A204.1 (cell line): ENCODE data around the gene LMAN1.

ENCODE experiments used
- FAIRE-seq: peaks from 2 replicates; lab custom pipeline; 2012; peaks lifted over from hg19 to GRCh38; lab: Jason Lieb, UNC

LMAN1 gene

GRCh38 chr18:59360381-59360780 is 1.3 kb upstream of the LMAN1 start:
- FAIRE-seq, result no peak

GRCh38 chr18:59359576-59359952 is 499 bp upstream of the LMAN1 start:
- no peak for FAIRE-seq

GRCh38 chr18:59358414-59358711 is 702 bp downstream of the LMAN1 start:
- no peak for FAIRE-seq

GRCh38 chr18:59357928-59358327 is 1.1 kb downstream of the LMAN1 start:
- no peak for FAIRE-seq

GRCh38 chr18:59354731-59355130 is 4.3 kb downstream of the LMAN1 start:
- no peak for FAIRE-seq

- no peak for FAIRE-seq
These were observed 5.9 kb downstream of the LMAN1 start for GRCh38 chr18:59353079-59353680.

GRCh38 chr18:59352250-59352855 is 6.7 kb downstream of the LMAN1 start:
- FAIRE-seq, result no peak

GRCh38 chr18:59345556-59345955 is 13.5 kb downstream of the LMAN1 start:
- FAIRE-seq, result no peak

GRCh38 chr18:59344996-59345395 is 14.1 kb downstream of the LMAN1 start:
- FAIRE-seq, result no peak

- FAIRE-seq, result no peak
These were observed 15.1 kb downstream of the LMAN1 start for GRCh38 chr18:59343926-59344325.

GRCh38 chr18:59340817-59341216 is 18.2 kb downstream of the LMAN1 start:
- FAIRE-seq, result no peak

- FAIRE-seq, result no peak
These were observed 18.8 kb downstream of the LMAN1 start for GRCh38 chr18:59340312-59340711.

- no peak for FAIRE-seq
These were observed 26.1 kb downstream of the LMAN1 start for GRCh38 chr18:59332986-59333385.

GRCh38 chr18:59328683-59329082 is 30.4 kb downstream of the LMAN1 start:
- no peak for FAIRE-seq

- FAIRE-seq, result no peak
These were observed 33.1 kb downstream of the LMAN1 start for GRCh38 chr18:59325965-59326364.

GRCh38 chr18:59324623-59324971 is 34.5 kb downstream of the LMAN1 start:
- FAIRE-seq, result no peak

GRCh38 chr18:59323931-59324622 is 35.0 kb downstream of the LMAN1 start:
- FAIRE-seq, result no peak

GRCh38 chr18:59318460-59319050 is 40.5 kb downstream of the LMAN1 start, which contains the start of gene CPLX4:
CPLX4 (minus strand) TSS chr18:59318649; CDS start chr18:59318462, 187 bp downstream.
- FAIRE-seq, result no peak

- no peak for FAIRE-seq
These were observed 47.4 kb downstream of the LMAN1 start for GRCh38 chr18:59311631-59312030.

- no peak for FAIRE-seq
These were observed 50.2 kb downstream of the LMAN1 start for GRCh38 chr18:59308938-59309260.

GRCh38 chr18:59308248-59308937 is 50.7 kb downstream of the LMAN1 start:
- FAIRE-seq, result no peak

- FAIRE-seq, result no peak
These were observed 52.4 kb downstream of the LMAN1 start for GRCh38 chr18:59306640-59307039.

- FAIRE-seq, result no peak
These were observed 53.8 kb downstream of the LMAN1 start for GRCh38 chr18:59305295-59305694.
